HEK293 (cell line): ENCODE measurements around the gene LCNL1.

Experiments used
- CTCF ChIA-PET: fragments of 350-600 bp; formaldehyde crosslinking; extraction: SDS; loops from one replicate; lab custom pipeline; 2021; ENCODE audit warnings: antibody characterized with exemption; lab: Yijun Ruan, JAX
- POLR2A ChIA-PET: fragments of 300-600 bp; formaldehyde crosslinking; extraction: SDS; loops from one replicate; lab custom pipeline; 2020; ENCODE audit warnings: antibody characterized with exemption, inconsistent platforms; lab: Yijun Ruan, JAX
- H3K27ac ChIP-seq: fragments of 200-500 bp; sonication (Bioruptor generic); 2 replicates; pipeline ENCODE4 v1.5.1; 2014; ENCODE audit warnings: low read depth, low read length, control low read depth, inconsistent platforms; ENCODE audit errors: extremely low read depth
- H3K36me3 ChIP-seq, 2 experiments: fragments of 200-500 bp in 1 of 2; sonication (Bioruptor generic) in 1 of 2; 1 replicate in 1 of 2; 2 replicates in 1 of 2; pipeline ENCODE4 v1.5.1; 2014 to 2017; ENCODE audit warnings: inconsistent platforms in 2 of 2, low read length in 2 of 2; ENCODE audit not compliant: control insufficient read depth in 2 of 2, insufficient read depth in 1 of 2
- H3K4me1 ChIP-seq: fragments of 200-500 bp; sonication (Bioruptor generic); 2 replicates; pipeline ENCODE4 v1.5.1; 2014; ENCODE audit warnings: mild to moderate bottlenecking, low read length, inconsistent platforms; ENCODE audit not compliant: control insufficient read depth, insufficient read depth
- H3K4me3 ChIP-seq: 2 replicates; pipeline ENCODE4 v1.5.1; 2011; ENCODE audit warnings: low read depth, mild to moderate bottlenecking, control low read depth, low read length, moderate library complexity
- H3K9me3 ChIP-seq: fragments of 200-500 bp; sonication (Bioruptor generic); 2 replicates; pipeline ENCODE4 v1.5.1; 2014; ENCODE audit warnings: low read depth, low read length, inconsistent platforms; ENCODE audit not compliant: control insufficient read depth, insufficient read depth
- EGR2 ChIP-seq: fragments of 450-650 bp; formaldehyde crosslinking; IDR thresholded peaks from 2 replicates; pipeline ENCODE4 v1.5.1; 2016; ENCODE audit warnings: low read depth, missing biosample characterization, missing genetic modification characterization
- GLIS1 ChIP-seq: fragments of 450-650 bp; formaldehyde crosslinking; IDR thresholded peaks from 2 replicates; pipeline ENCODE4 v1.5.1; 2016; ENCODE audit warnings: missing biosample characterization, missing genetic modification characterization
- HOXA7 ChIP-seq: sonication (generic); formaldehyde crosslinking; IDR thresholded peaks from 2 replicates; pipeline ENCODE4 v1.8.1; 2022; ENCODE audit warnings: missing genetic modification reagents, borderline replicate concordance
- KLF10 ChIP-seq: fragments of 450-650 bp; IDR thresholded peaks from 2 replicates; pipeline ENCODE4 v1.5.1; 2018; ENCODE audit warnings: missing biosample characterization, mild to moderate bottlenecking, missing genetic modification characterization
- KLF9 ChIP-seq: fragments of 450-650 bp; formaldehyde crosslinking; IDR thresholded peaks from 2 replicates; pipeline ENCODE4 v1.5.1; 2016; ENCODE audit warnings: missing biosample characterization, missing genetic modification characterization, low read depth
- OSR2 ChIP-seq: fragments of 450-650 bp; formaldehyde crosslinking; IDR thresholded peaks from 2 replicates; pipeline ENCODE4 v1.5.1; 2016; ENCODE audit warnings: missing biosample characterization, missing genetic modification characterization
- PATZ1 ChIP-seq: fragments of 450-650 bp; formaldehyde crosslinking; IDR thresholded peaks from 2 replicates; pipeline ENCODE4 v1.5.1; 2016; ENCODE audit warnings: missing biosample characterization, missing genetic modification characterization
- REST ChIP-seq: fragments of 450-650 bp; formaldehyde crosslinking; IDR thresholded peaks from 2 replicates; pipeline ENCODE4 v1.5.1; 2016; ENCODE audit warnings: missing biosample characterization, missing genetic modification characterization
- ZBTB44 ChIP-seq: fragments of 450-650 bp; IDR thresholded peaks from 2 replicates; pipeline ENCODE4 v1.5.1; 2018; ENCODE audit warnings: missing biosample characterization, mild to moderate bottlenecking, missing genetic modification characterization
- ZBTB6 ChIP-seq: fragments of 450-650 bp; formaldehyde crosslinking; IDR thresholded peaks from 2 replicates; pipeline ENCODE4 v1.5.1; 2017; ENCODE audit warnings: missing biosample characterization, missing genetic modification characterization
- ZFHX2 ChIP-seq: fragments of 450-650 bp; formaldehyde crosslinking; conservative IDR thresholded peaks from 2 replicates; pipeline ENCODE4 v1.5.1; 2016; ENCODE audit warnings: missing biosample characterization, missing genetic modification characterization
- ZFP69B ChIP-seq: fragments of 450-650 bp; formaldehyde crosslinking; IDR thresholded peaks from 2 replicates; pipeline ENCODE4 v1.5.1; 2016; ENCODE audit warnings: missing biosample characterization, missing genetic modification characterization
- ZIC2 ChIP-seq: fragments of 450-650 bp; formaldehyde crosslinking; IDR thresholded peaks from 2 replicates; pipeline ENCODE4 v1.5.1; 2016; ENCODE audit warnings: missing biosample characterization, missing genetic modification characterization
- ZNF148 ChIP-seq: fragments of 450-650 bp; formaldehyde crosslinking; IDR thresholded peaks from 2 replicates; pipeline ENCODE4 v1.5.0; 2017; ENCODE audit warnings: missing biosample characterization, missing genetic modification characterization, borderline replicate concordance
- ZNF223 ChIP-seq: fragments of 450-650 bp; formaldehyde crosslinking; IDR thresholded peaks from 2 replicates; pipeline ENCODE4 v1.5.1; 2016; ENCODE audit warnings: missing biosample characterization, missing genetic modification characterization
- ZNF248 ChIP-seq: fragments of 450-650 bp; formaldehyde crosslinking; IDR thresholded peaks from 2 replicates; pipeline ENCODE4 v1.5.1; 2017; ENCODE audit warnings: missing biosample characterization, missing genetic modification characterization
- ZNF366 ChIP-seq: fragments of 450-650 bp; formaldehyde crosslinking; conservative IDR thresholded peaks from 2 replicates; pipeline ENCODE4 v1.5.1; 2016; ENCODE audit warnings: missing biosample characterization, missing genetic modification characterization
- ZNF596 ChIP-seq: fragments of 450-650 bp; IDR thresholded peaks from 2 replicates; pipeline ENCODE4 v1.5.0; 2018; ENCODE audit warnings: missing biosample characterization, mild to moderate bottlenecking, missing genetic modification characterization, moderate library complexity
- ZNF677 ChIP-seq: fragments of 450-650 bp; IDR thresholded peaks from 2 replicates; pipeline ENCODE4 v1.5.0; 2018; ENCODE audit warnings: missing biosample characterization, mild to moderate bottlenecking, missing genetic modification characterization, moderate library complexity
- ZNF791 ChIP-seq: fragments of 450-650 bp; formaldehyde crosslinking; IDR thresholded peaks from 2 replicates; pipeline ENCODE4 v1.5.1; 2016; ENCODE audit warnings: missing biosample characterization, missing genetic modification characterization
- ZNF843 ChIP-seq: fragments of 450-650 bp; formaldehyde crosslinking; IDR thresholded peaks from 2 replicates; pipeline ENCODE4 v1.5.1; 2016; ENCODE audit warnings: missing biosample characterization, missing genetic modification characterization
- ZSCAN4 ChIP-seq: fragments of 450-650 bp; formaldehyde crosslinking; IDR thresholded peaks from 2 replicates; pipeline ENCODE4 v1.5.1; 2017; ENCODE audit warnings: missing biosample characterization, missing genetic modification characterization

Gene LCNL1

GRCh38 chr9:136946228-136947027 is 36.4 kb upstream of the LCNL1 start (continued):
- TF ChIP-seq ZNF791 (no peak), ZNF843 (tag by site-specific recombination) (no peak), ZNF677 (tag by site-specific recombination) (no peak), OSR2 (no peak), ZNF248 (no peak)

GRCh38 chr9:136947028-136947891 is 35.5 kb upstream of the LCNL1 start:
- no peak overlapping the region for H3K4me3 ChIP-seq
- peaks cover 0 to 11% of the 10 kb centered on the region in 2 experiments; a peak in 1 of 3 replicates for H3K36me3 ChIP-seq
- no peaks in the 10 kb centered on the region for H3K9me3 ChIP-seq
- ChIA-PET CTCF (interaction anchor here (0.6 to 5.7 kb wide), 28 partner anchors 15 to 509 kb away, joined by 3 to 119 read pairs (median 6); partner anchors contain the start of genes CLIC3, NPDC1 and PAXX), POLR2A (interaction anchor here (0.8 to 4.9 kb wide), 11 partner anchors 29 to 147 kb away, joined by 3 to 24 read pairs (median 4); partner anchors contain the start of genes MAN1B1, PAXX and PTGDS)
- no peak overlapping the region for H3K27ac ChIP-seq
- no peaks in the 10 kb centered on the region; the same call in 1 of the 2 replicates for H3K4me1 ChIP-seq
- TF ChIP-seq EGR2 (tag by site-specific recombination) (peak; percentile 89), HOXA7 (CRISPR knock-in tag) (no peak), ZNF596 (tag by site-specific recombination) (no peak), KLF10 (tag by site-specific recombination) (no peak), PATZ1 (tag by site-specific recombination) (no peak), ZBTB6 (tag by site-specific recombination) (no peak), ZIC2 (tag by site-specific recombination) (0 out of 2 replicates have a peak, but pooled peaks have one; percentile 9), ZSCAN4 (no peak), REST (tag by site-specific recombination) (no peak), ZFP69B (tag by site-specific recombination) (no peak), ZNF148 (tag by site-specific recombination) (no peak), ZNF223 (tag by site-specific recombination) (no peak), ZBTB44 (tag by site-specific recombination) (no peak), ZNF366 (no peak), ZFHX2 (tag by site-specific recombination) (peak; percentile 91), KLF9 (tag by site-specific recombination) (no peak), GLIS1 (tag by site-specific recombination) (peak; percentile 68)
